ENCODE data around the gene TTC31. TPM values are rescaled to one million over a fixed set of nuclear protein-coding genes. Genes with fewer than 3 reads are reported as not detected.

TTC31 gene
- polyA plus RNA-seq, 4 donors, result 27.5 to 32.6 (median 31.2) TPM

- DNase-seq (ENCODE audit: low read depth in 4 of 4, low spot score in 3 of 4), result no peak
These were observed 33.8 kb downstream of the TTC31 start for GRCh38 chr2:74516650-74517049.

- no peak for DNase-seq (ENCODE audit: low read depth in 4 of 4, low spot score in 3 of 4)
These were observed 39.6 kb downstream of the TTC31 start for GRCh38 chr2:74522516-74522915.

- DNase-seq (ENCODE audit: low read depth in 4 of 4, low spot score in 3 of 4), result no peak
These were observed 41.1 kb downstream of the TTC31 start for GRCh38 chr2:74524005-74524404.

DNA sequence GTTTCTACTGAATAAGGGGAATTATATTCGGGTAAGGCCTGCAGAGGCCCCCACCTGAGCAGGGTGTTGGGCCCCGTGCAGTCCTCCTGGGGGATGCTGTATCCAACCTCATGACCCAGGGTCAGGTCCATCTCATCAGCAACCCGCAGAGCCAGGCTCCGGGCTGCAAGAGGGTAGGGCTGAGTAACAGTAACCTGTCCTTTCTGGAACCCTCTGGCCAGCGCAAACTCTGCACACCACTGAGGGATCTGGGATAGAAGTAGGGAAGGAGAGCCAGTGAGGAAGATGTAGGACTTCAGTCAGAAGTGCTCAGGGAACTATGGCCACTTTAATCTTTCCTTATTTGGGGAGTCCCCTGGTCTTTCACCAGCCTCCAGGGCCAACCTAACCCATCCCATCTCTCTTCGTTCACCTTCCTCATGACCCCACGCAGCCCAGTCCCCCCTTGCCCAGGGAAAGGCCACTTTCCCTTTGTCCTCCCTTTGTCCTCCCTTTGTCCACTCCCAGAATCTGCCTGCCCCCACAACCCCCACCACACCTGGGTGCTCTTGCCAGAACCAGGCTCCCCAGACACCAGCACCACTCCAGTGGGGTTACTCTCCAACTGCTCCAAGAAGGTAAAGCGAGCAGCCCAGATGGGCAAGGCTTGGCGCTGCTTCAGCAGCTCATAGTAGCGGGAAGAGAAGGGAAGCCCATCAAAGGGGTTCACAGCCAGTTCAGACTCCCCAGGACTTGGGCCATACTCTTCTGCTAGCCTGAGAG lies 42.3 kb downstream of the TTC31 start:
- no peak for DNase-seq (ENCODE audit: low read depth in 4 of 4, low spot score in 3 of 4)

DNA sequence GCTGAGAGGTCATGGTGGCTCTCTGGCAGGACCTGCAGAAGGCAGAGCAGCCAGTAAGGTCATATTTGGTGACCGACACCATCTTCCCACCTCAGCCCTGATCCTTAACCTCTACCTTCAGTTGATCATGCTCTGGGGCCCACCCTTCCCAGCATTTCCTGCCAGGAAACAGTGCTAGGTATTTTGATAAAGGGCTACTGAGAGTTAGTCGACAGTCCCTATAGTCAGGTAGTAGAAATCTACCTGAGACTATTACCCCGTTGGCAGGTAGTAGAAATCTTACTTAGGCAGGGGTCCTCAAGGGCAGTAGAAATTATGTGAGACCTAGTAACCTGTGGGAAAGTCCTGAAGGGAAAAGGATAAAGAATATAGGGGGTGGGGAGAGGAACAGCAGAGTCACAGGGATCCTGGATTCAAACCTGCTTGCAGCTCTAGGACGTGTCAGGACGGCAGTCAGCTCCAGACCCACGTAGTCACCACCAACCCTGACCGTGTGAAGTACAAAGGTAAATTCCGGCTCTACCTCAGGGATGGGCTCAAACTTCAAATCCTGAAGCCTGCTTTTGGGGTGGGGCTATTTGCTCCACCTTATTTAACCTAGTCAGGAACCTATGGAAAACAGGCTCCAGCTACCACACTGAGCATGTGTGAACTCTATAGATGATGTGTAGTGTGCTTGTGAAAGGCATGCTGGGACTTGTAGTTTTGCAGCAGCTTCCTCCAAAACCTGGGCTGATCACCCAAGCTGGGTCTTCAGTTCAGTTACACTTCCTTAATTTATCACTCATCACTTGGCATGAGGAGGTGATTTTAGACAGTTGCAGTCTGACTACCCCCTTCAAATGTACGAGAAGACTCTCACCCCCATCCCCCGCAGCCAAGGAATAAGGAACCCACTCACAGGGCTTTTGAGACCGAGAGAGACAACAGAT lies 43.1 kb downstream of the TTC31 start, which contains the start of gene DQX1:
TSS of gene DQX1 (minus strand) at position 515 of the 932 bp plus-strand sequence. CDS start at position 13, 502 bp downstream.
- DNase-seq (ENCODE audit: low read depth in 4 of 4, low spot score in 3 of 4), result no peak

GRCh38 chr2:74526649-74527230 lies 43.9 kb downstream of the TTC31 start:
- DNase-seq (ENCODE audit: low read depth in 4 of 4, low spot score in 3 of 4), result no peak

DNA sequence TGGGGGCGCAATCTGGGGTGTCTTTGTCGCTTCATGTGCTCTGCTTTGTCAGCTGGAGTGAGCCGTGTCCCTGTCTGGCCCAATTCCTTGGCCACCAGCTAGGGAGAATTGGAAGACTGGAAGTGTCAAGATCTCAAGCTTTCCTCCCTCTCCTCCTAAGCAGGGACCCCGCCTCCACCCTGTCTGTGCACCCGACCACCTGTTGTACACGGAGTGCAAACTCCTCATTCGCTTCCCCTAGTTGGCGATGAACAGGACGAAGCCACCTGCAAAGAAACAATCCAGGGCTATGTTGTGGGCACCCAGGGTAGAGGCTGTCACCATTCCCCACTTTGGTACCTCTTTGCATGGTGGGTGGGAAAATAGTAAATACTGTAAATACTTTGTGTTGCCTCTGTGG lies 44.9 kb downstream of the TTC31 start:
- DNase-seq (ENCODE audit: low read depth in 4 of 4, low spot score in 3 of 4), result no peak

DNA sequence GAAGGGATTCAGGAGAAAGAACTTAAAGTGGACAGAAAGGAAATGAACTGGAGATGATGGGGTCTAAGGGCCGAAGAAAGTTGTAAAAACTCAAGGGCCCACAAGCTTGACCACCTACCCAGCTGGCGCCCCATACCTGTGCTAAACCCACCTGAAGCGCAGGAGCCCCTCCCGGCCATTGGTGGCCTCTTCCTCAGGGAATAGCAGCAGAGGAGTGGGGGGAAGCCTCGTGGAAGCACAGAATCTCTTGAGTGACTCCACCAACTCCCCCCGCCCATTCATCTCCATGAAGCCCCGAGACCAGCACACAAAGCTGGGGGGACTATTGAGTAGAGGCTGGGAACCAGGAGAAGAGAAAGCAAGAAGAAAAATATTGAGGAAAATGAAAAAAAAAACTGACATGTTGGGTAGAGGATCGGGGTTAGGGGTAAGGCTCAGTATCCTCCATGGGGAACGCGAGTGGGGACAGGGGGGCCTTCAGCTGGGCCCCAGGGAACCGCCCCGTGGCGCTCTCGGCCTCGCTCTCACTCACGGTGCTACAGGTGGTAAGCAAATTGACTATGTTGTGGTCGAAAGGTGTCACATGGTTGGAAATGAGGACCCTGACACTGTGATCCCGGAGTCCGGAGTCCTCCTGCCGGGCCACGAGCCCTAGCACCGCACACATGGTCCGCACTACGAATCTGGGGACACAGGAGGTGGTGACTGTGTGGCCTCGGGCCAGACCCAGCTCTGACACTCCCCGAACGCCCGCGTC lies 45.9 kb downstream of the TTC31 start:
- no peak for DNase-seq (ENCODE audit: low read depth in 4 of 4, low spot score in 3 of 4)

- peak; percentile 93 to 98 (median 97) for DNase-seq (ENCODE audit: low read depth in 4 of 4, low spot score in 3 of 4)
These were observed 46.7 kb downstream of the TTC31 start, which contains the start of the genes AUP1 and HTRA2 for GRCh38 chr2:74529357-74530238. AUP1 (minus strand) TSS chr2:74529706; CDS start chr2:74529629, 77 bp downstream. HTRA2 (plus strand) TSS chr2:74529933; CDS start chr2:74530007, 74 bp downstream.

- DNase-seq (ENCODE audit: low read depth in 4 of 4, low spot score in 3 of 4), result no peak
These were observed 47.6 kb downstream of the TTC31 start for GRCh38 chr2:74530239-74531187.

GRCh38 chr2:74531666-74532065 lies 48.8 kb downstream of the TTC31 start:
- DNase-seq (ENCODE audit: low read depth in 4 of 4, low spot score in 3 of 4), result no peak

DNA sequence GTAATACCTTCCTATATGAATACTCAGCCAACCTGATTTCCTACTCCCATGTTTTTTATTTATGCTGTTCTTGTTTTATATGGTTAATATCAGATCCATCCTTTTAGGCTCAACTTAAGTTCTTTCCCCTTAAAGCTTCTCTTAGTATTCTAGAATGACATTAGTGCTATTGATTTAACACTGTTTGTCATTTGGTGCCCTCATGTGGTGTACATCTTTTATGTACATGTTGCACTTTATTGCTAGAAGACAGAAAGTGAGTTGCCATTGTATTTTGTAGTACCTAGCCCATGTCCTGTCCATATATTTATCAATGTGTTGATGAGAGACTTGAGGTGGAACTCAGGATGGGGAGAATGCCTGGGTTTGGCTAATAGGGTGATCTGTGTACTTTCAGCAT lies 49.3 kb downstream of the TTC31 start:
- no peak for DNase-seq (ENCODE audit: low read depth in 4 of 4, low spot score in 3 of 4)

- DNase-seq (ENCODE audit: low read depth in 4 of 4, low spot score in 3 of 4), result no peak
These were observed 50.6 kb downstream of the TTC31 start for GRCh38 chr2:74533464-74533863.

- DNase-seq (ENCODE audit: low read depth in 4 of 4, low spot score in 3 of 4), result no peak
These were observed 51.5 kb downstream of the TTC31 start for GRCh38 chr2:74534411-74534810.

DNA sequence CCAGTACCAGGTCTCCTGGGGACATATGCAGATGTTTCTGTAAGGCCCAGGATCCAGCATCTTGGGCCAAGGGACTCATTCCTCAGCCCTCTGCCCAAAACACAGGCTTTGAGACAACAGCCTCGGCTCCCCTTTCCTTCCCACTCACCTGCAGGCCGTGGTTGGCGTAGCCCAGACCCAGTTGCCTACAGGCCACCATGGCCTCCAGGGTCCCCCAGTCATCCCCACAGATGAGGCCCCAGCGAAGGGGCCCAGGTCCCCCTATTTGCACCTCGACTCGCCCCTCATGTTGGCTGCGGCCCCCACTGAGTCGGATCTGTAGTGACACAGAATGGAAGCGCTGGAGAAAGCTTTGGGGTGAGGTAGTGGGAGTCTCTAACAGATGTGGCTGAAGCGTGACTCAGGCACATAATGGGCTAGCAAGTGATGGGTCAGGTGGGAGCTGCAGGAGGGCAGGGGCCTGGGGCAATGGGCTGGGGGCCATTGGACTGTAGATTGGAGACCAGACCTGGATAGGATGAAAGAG lies 52.6 kb downstream of the TTC31 start:
- DNase-seq (ENCODE audit: low read depth in 4 of 4, low spot score in 3 of 4), result no peak

DNA sequence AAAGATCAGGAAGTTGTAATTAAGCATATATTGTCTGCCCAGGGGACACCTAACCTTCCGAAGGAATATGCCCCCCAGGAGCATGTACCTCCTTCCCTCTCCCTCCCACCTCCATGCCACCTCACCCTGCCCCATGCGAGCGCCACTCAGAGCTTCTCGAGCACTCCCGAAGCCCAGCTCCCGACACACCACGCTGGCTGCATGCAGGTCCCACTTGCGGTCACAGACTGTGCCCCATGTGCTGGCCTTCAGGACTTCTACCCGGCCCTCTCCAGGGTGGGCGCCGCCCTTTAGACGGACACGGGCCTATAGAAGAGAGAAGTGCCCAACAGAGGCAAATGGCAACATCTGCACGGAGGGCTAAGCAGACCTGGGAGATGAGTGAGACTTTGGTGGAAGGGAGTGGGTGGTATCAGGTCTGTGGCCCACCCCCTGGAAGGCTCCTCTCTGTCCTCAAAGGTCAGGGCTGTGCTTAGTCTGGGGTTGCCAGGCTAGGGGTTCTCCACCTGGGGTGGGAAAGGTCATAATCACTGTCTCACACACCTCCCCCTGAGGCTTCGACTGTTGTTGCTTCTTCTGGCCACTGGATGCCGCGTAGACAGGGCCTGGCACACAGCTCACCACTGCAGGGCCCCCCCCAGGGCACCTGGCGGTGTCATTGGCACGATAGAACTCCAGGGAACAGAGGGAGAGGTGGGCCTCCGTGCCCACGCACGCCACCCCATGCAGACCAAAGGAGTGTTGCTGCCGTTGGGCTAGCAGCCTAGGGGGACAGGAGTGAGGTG lies 53.5 kb downstream of the TTC31 start:
- DNase-seq (ENCODE audit: low read depth in 4 of 4, low spot score in 3 of 4), result no peak

DNA sequence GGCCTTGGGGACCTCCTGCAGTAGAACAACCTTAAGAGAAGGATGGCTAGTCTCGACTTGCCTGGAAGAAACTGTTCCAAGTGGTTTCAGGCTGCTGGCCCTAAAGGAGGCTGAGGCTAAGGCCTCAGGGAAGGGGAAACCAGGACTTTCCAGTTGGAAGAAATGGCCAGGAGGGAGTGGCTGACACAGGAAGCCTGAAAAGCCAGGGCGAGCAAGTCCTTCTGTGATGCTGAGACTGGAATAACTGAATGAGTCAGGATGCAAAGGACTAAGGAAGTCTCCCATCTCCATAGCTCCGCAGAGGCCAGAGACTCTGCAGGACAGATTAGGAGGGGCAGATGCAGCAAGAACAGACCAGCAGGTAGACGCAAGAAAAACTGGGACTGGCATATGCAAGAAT lies 54.3 kb downstream of the TTC31 start:
- DNase-seq (ENCODE audit: low read depth in 4 of 4, low spot score in 3 of 4), result no peak
